ENCODE measurements around the gene ROMO1.

Gene ROMO1

DNA sequence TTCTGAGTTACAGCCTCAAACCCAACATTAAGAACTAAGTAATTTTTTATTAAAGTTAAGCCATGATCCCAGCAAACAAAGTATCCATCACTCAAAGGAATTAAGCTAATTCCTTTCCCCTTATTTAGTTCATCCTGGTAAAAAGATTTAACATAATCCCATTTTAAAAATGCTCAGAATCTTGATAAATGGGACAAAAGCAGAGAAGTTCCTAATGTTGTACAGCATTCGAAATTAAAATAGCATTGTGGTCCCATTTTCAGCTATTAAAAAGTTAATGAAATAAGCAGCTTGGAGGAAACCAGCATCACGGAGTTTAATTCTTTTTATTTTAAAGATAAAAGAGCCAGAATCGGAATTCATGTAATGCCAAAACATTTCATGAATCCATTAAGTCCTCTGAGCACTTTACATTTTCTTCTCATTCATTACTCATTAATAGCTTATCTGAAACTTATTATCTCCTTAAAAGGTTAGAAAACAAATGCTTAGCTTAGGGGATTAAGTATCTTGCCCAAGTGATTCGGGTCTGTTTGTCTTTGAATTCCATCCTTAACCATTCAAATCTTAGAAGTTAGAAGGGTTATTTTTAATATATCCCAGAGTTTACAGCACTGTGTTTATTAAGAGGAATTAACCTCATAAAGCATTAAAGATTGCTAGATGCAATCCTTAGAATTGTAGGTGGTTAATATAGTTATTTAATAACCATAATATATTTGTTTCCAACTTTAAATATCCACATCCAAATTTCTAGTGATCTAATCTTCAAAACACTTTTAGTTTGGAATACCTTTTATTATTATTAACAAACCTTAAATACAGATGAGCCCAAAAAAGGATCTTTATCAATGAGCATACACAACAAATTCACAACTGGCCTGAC, 31.6 kb downstream of the ROMO1 start:
- H3K4me1 Mint-ChIP-seq = peaks cover 52% of the 10 kb centered on the region
- H3K36me3 Mint-ChIP-seq (ENCODE audit: insufficient read depth) = peaks cover 90% of the 10 kb centered on the region
- no peak overlapping the region for H3K4me3 Mint-ChIP-seq
- H3K27me3 Mint-ChIP-seq = no peaks in the 10 kb centered on the region
- ATAC-seq (replicated peaks; ENCODE audit: extremely low read depth, poor library complexity, severe bottlenecking) = no peak
- H3K27ac Mint-ChIP-seq (ENCODE audit: low read depth) = peak overlapping the region; percentile 8
- no peak for DNase-seq (ENCODE audit: low spot score in 2 of 2)
- H3K9me3 Mint-ChIP-seq = no peaks in the 10 kb centered on the region

DNA sequence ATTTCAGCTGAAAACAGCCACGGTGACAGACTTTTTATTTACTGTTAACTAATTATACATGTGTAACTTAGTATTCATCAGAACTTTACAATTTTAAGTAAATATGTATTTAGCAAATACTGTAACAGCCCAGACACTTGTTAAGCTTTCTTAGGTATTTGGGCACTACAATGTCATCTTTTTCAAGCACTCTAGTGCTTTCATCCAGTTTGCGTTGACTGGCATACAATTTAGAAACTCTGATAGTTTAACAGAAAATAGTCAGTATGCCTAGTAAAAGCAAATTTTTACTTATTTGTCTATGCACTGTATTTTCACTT, 32.2 kb downstream of the ROMO1 start:
- H3K27me3 Mint-ChIP-seq = no peaks in the 10 kb centered on the region
- H3K36me3 Mint-ChIP-seq (ENCODE audit: insufficient read depth) = peaks cover 90% of the 10 kb centered on the region
- H3K4me3 Mint-ChIP-seq = no peak overlapping the region
- no peaks in the 10 kb centered on the region for H3K9me3 Mint-ChIP-seq
- ATAC-seq (replicated peaks; ENCODE audit: extremely low read depth, poor library complexity, severe bottlenecking) = no peak
- DNase-seq (ENCODE audit: low spot score in 2 of 2) = no peak
- no peak overlapping the region for H3K27ac Mint-ChIP-seq (ENCODE audit: low read depth)
- H3K4me1 Mint-ChIP-seq = peaks cover 54% of the 10 kb centered on the region

DNA sequence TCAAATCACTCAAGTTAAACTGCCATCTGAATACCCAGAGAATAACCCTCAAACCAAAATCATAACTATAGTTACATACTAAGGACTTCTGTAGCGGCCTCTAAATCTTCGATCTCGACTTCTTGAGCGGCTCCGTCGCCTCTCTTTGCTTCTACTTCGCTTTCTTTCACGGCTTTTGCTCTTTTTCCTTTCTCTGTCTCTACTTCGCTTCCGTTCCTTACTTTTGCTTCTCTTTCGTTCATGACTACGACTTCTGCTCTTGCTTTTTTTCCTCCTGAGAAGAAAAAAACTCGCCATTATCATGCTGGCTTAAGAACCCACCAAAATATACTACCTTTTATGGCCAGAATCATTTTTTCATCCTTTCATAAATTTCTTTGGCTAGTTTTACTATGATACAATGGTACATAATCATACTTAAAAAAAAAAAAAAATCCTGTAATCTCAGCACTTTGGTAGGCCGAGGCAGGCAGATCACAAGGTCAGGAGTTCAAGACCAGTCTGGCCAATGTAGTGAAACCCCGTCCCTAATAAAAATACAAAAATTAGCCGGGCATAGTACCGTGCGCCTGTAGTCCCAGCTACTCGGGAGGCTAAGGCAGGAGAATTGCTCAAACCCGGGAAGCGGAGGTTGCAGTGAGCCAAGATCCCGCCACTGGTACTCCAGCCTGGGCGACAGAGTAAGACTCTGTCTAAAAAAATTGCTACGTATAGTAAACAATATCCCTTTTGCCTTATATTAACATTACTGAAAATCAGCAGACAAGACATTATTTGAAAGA, 32.8 kb downstream of the ROMO1 start:
- no peak for DNase-seq (ENCODE audit: low spot score in 2 of 2)
- Mint-ChIP-seq H3K36me3 (ENCODE audit: insufficient read depth) (peaks cover 90% of the 10 kb centered on the region), H3K4me1 (peaks cover 50% of the 10 kb centered on the region), H3K9me3 (no peaks in the 10 kb centered on the region), H3K27me3 (no peaks in the 10 kb centered on the region), H3K27ac (ENCODE audit: low read depth) (no peak overlapping the region), H3K4me3 (peak overlapping the region; percentile 52)
- no peak for ATAC-seq (replicated peaks; ENCODE audit: extremely low read depth, poor library complexity, severe bottlenecking)

DNA sequence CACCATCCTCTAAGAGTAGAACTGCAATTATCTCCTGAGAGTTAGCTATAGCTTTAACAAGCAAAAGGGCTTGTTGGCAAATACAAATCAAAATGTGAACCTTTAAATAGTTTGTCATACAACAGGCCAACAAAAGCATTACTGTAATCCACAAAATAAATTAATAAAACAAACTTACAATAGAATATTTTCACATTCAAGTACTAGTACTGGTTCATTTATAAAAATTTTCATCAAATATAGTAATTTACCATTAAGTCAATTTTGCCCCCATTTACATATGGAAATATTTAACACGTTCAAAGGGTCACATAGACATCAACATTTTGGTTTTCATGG, 33.4 kb downstream of the ROMO1 start:
- H3K4me3 Mint-ChIP-seq = peak overlapping the region; percentile 52
- peak overlapping the region; percentile 38 for H3K27ac Mint-ChIP-seq (ENCODE audit: low read depth)
- peaks cover 50% of the 10 kb centered on the region for H3K4me1 Mint-ChIP-seq

DNA sequence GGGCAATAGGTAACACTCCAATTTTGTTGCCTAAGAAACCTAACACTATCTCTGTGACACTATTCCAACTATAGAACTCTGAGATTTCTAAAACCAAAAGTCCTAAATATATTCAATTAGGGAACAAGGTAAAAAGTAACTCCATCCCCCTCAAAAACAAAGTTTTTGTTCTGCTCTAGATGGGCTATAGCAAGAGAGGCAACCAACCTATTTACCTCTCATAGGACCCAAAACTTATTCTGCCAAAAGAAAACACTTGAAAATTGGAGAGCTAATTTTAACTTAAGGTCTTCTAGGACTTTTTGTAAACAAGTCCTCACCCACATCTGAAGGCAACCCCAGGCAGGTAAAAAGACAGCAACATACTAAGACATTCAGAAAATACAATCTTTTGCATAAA, 35.2 kb downstream of the ROMO1 start:
- DNase-seq (ENCODE audit: low spot score in 2 of 2) (no peak), ATAC-seq (replicated peaks; ENCODE audit: extremely low read depth, poor library complexity, severe bottlenecking) (no peak)
- peak overlapping the region; percentile 38 for H3K27ac Mint-ChIP-seq (ENCODE audit: low read depth)
- no peaks in the 10 kb centered on the region for H3K27me3 Mint-ChIP-seq
- peak overlapping the region; percentile 52 for H3K4me3 Mint-ChIP-seq
- H3K4me1 Mint-ChIP-seq = peaks cover 63% of the 10 kb centered on the region
- no peaks in the 10 kb centered on the region for H3K9me3 Mint-ChIP-seq
- H3K36me3 Mint-ChIP-seq (ENCODE audit: insufficient read depth) = peaks cover 91% of the 10 kb centered on the region

More for the DNA sequence above, 33.4 kb downstream of the ROMO1 start:
- no peaks in the 10 kb centered on the region for H3K9me3 Mint-ChIP-seq
- no peaks in the 10 kb centered on the region for H3K27me3 Mint-ChIP-seq
- no peak for ATAC-seq (replicated peaks; ENCODE audit: extremely low read depth, poor library complexity, severe bottlenecking)
- no peak for DNase-seq (ENCODE audit: low spot score in 2 of 2)
- H3K36me3 Mint-ChIP-seq (ENCODE audit: insufficient read depth) = peaks cover 90% of the 10 kb centered on the region

DNA sequence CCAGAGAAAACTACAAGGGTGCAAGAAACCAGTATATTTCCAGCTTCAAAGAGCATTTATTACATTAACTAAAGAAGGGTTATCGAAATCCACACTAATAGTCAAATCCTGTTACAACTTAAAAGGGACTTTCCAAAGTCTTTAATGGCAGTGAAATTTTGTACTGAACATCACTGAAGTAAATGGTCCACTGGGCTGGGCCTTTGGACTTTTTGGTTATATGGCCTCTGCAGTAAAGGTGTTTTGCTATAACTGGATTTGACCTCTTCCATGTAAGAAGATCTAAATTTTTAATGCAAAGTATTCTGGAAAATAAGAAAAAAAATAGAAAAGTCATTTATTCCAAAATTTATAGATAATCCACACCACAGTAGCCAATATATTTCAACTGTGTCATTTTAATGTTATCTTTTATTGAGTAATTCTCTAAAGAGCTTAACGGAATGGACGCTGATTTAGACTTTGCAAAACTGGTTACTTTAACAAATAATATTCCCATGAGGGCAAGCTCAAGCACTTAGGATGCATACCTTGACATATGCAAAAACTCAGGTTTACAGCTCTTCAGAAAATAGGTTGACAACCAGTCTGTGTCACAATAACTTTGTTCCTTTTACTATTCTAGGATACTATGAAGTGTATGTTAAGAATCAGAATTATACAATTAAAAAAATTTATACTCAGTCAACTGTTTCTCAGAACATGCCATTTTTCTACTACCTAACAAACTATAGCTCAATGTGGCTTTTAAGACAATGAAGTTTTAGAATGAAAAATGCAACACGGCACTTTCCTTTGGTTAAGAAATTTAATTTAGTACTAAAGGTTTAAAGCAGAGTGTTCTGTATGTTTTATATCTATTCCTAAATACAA, 35.8 kb downstream of the ROMO1 start:
- DNase-seq (ENCODE audit: low spot score in 2 of 2) = no peak
- H3K36me3 Mint-ChIP-seq (ENCODE audit: insufficient read depth) = peaks cover 91% of the 10 kb centered on the region
- H3K4me3 Mint-ChIP-seq = peak overlapping the region; percentile 97
- peaks cover 63% of the 10 kb centered on the region for H3K4me1 Mint-ChIP-seq
- H3K27ac Mint-ChIP-seq (ENCODE audit: low read depth) = peak overlapping the region; percentile 38
- H3K9me3 Mint-ChIP-seq = no peaks in the 10 kb centered on the region
- no peaks in the 10 kb centered on the region for H3K27me3 Mint-ChIP-seq
- ATAC-seq (replicated peaks; ENCODE audit: extremely low read depth, poor library complexity, severe bottlenecking) = no peak

DNA sequence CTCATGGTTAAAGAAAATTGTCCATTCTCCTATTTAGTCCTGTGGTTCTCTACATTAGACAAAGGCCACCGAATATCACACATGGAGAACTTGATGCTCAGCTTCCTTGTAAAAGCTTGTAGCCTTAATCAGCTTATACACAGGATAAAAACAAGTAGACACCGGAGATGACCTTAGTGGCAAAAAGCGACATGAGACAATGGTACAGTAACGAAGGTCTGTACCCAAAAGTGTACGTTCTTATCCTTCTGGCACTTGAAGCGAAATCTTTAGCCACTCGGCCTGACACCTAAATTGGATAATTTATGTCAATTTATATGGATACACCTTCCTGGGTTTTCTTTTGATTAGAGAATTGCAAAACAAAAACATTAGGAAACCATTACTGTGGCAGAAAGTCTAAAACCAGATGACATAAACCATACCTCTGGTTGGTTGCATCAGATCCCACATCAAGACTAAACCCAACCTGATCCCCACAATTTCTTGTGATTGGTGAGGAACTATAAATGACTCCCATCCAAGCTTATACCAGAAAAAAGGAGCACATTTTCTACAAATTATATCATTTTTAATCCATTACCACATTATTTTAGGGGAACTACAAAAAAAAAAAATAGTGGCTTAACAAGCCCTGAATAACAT, 36.7 kb downstream of the ROMO1 start:
- DNase-seq (ENCODE audit: low spot score in 2 of 2) (no peak), ATAC-seq (replicated peaks; ENCODE audit: extremely low read depth, poor library complexity, severe bottlenecking) (no peak)
- Mint-ChIP-seq H3K9me3 (no peaks in the 10 kb centered on the region), H3K4me1 (peaks cover 62% of the 10 kb centered on the region), H3K36me3 (ENCODE audit: insufficient read depth) (peaks cover 89% of the 10 kb centered on the region), H3K4me3 (peak overlapping the region; percentile 97), H3K27me3 (no peaks in the 10 kb centered on the region), H3K27ac (ENCODE audit: low read depth) (peak overlapping the region; percentile 51)

DNA sequence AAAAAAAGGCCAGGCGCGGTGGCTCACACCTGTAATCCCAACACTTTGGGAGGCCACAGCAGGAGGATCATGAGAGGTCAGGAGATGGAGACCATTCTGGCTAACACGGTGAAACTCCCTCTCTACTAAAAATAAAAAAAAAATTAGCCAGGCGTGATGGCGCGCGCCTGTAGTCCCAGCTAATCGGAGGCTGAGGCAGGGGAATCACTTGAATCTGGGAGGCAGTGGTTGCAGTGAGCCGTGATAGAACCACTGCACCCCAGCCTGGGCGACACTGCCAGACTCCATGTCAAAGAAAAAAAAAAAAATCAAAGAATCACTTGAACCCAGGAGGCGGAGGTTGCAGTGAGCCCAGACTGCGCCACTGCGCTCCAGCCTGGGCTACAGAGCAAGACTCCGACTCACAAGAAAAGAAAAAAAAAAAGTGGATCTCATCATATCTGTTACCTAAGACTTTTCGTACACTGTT, 38.7 kb downstream of the ROMO1 start:
- H3K9me3 Mint-ChIP-seq = no peaks in the 10 kb centered on the region
- peak overlapping the region; percentile 97 for H3K4me3 Mint-ChIP-seq
- H3K36me3 Mint-ChIP-seq (ENCODE audit: insufficient read depth) = peaks cover 90% of the 10 kb centered on the region
- ATAC-seq (replicated peaks; ENCODE audit: extremely low read depth, poor library complexity, severe bottlenecking) = no peak
- H3K27me3 Mint-ChIP-seq = no peaks in the 10 kb centered on the region
- H3K27ac Mint-ChIP-seq (ENCODE audit: low read depth) = peak overlapping the region; percentile 82
- DNase-seq (ENCODE audit: low spot score in 2 of 2) = no peak
- peaks cover 63% of the 10 kb centered on the region for H3K4me1 Mint-ChIP-seq

DNA sequence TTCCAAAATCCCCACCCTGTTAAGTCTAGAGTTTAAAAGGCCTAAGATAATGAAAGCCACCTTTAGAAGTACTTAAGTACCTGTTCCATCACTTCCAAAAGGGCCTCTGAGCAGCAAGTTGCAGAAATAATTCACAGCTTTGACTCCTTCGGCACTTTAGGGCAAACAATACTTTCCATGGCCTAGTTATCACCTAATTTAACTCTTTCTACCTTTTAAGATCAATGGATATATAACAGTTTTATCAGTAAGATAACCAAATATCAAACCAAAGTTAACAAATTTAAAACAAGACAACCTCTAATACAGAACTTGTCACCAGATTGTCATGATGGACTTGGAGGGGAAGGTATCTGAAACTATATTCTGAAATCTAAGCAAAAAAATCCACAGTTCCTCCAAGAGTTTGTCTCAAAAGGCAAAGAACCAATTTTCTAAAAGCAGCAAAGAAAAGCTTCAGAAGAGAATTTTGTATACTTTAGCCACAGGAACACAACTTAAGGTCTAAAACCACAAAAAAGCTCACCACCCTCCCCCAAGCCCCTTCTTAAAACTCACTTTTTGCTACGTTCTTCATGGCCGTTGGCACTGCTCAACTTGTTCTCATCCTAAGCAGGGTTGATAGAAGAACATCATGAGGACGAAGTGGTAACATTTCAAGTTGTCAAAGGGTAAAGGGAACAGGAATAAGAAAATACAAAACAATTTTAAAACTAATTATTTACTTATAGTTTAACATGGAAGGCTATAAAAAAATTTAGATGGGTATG, 39.4 kb downstream of the ROMO1 start:
- peaks cover 85% of the 10 kb centered on the region for H3K36me3 Mint-ChIP-seq (ENCODE audit: insufficient read depth)
- H3K27me3 Mint-ChIP-seq = no peaks in the 10 kb centered on the region
- peak overlapping the region; percentile 97 for H3K4me3 Mint-ChIP-seq
- no peaks in the 10 kb centered on the region for H3K9me3 Mint-ChIP-seq
- H3K4me1 Mint-ChIP-seq = peaks cover 63% of the 10 kb centered on the region
- DNase-seq (ENCODE audit: low spot score in 2 of 2) = no peak
- H3K27ac Mint-ChIP-seq (ENCODE audit: low read depth) = peak overlapping the region; percentile 82
- ATAC-seq (replicated peaks; ENCODE audit: extremely low read depth, poor library complexity, severe bottlenecking) = no peak

DNA sequence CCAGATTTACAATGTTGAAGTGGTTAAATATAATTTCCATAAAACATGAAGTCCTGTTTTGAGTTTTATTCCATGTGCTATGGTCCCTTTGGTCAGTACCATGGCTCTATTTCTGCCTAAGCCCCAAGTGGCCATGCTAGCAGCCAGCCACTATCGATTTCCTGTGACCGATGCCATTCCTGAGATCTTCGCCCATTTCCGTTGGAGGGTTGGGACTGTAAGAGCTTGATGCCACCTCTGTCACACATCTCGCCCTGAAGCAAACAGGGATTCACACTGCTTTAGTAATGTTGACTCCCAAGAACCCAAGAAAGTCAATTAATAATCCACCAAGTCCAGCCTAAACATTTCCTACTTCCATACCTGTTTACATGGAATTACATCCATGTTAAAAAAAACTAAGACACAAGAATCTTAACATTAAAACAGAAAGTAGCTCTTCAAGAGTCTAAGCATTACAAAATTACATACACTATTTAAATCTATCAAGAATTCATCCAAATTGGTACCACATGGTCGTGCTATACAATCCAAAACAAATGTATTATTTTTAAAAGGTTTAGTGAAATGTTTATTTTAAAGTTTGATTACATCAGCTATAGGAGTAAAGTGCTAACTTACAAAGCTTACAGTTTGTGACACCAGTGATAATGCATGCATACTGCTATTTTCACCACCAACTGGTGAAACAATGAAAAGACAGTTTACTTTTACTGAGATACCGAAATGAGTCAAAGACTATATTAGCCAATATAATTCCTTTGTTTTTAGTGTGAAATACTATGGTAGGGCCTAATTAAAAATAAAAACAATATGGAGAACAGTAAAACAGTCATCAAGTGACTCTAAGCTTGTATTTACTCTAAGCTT, 40.3 kb downstream of the ROMO1 start:
- Mint-ChIP-seq H3K9me3 (no peaks in the 10 kb centered on the region), H3K36me3 (ENCODE audit: insufficient read depth) (peaks cover 78% of the 10 kb centered on the region)
- DNase-seq (ENCODE audit: low spot score in 2 of 2) = no peak

More for the DNA sequence above, 40.3 kb downstream of the ROMO1 start:
- Mint-ChIP-seq H3K27ac (ENCODE audit: low read depth) (peak overlapping the region; percentile 99), H3K4me1 (peaks cover 62% of the 10 kb centered on the region), H3K4me3 (peak overlapping the region; percentile 97), H3K27me3 (no peaks in the 10 kb centered on the region)
- ATAC-seq (replicated peaks; ENCODE audit: extremely low read depth, poor library complexity, severe bottlenecking) = no peak
